CD4-positive, alpha-beta T cell (primary cell): ENCODE results near the gene ZNF396. TPM values are rescaled to one million over a fixed set of nuclear protein-coding genes. Genes with fewer than 3 reads are reported as not detected.
A peak's percentile ranks its signal among the peaks of the same experiment; 100 is the strongest.

Experiments
- ATAC-seq: fragments of 200-7000 bp; cut with Tn5 transposase; one replicate; pipeline ENCODE4 v1.10.0; 2022; ENCODE audit warnings: mild to moderate bottlenecking; ENCODE audit not compliant: poor library complexity
- CTCF ChIA-PET: fragments of 350-600 bp; sonication (Branson Sonifier 250); formaldehyde crosslinking; loops from one replicate; lab custom pipeline; 2021; ENCODE audit warnings: antibody characterized with exemption, inconsistent platforms; lab: Charles Lee
- POLR2A ChIA-PET: fragments of 350-600 bp; sonication (Branson Sonifier 250); formaldehyde crosslinking; loops from one replicate; lab custom pipeline; 2021; ENCODE audit warnings: antibody characterized with exemption, inconsistent platforms; lab: Charles Lee
- DNase-seq, 14 experiments: peaks; one replicate each; pipeline ENCODE4 v3.0.0-alpha.2; 2013 to 2020; ENCODE audit warnings: mixed read lengths in 2 of 14
- H3K27ac ChIP-seq, 2 donors: one replicate each; pipeline versions ENCODE4 v1.5.1 to v1.7.0; 2013; ENCODE audit warnings: low read length in 2 of 2, low read depth in 1 of 2, mild to moderate bottlenecking in 1 of 2
- H3K27me3 ChIP-seq, 2 experiments: 1 replicate in 1 of 2; 2 replicates in 1 of 2; pipeline versions ENCODE4 v1.6.1 to v1.7.0; 2013; ENCODE audit warnings: low read length in 2 of 2, control low read depth in 1 of 2, mild to moderate bottlenecking in 1 of 2, moderate library complexity in 1 of 2; ENCODE audit not compliant: insufficient read depth in 2 of 2, control insufficient read depth in 1 of 2
- H3K36me3 ChIP-seq: one replicate; pipeline ENCODE4 v1.6.1; 2013; ENCODE audit warnings: low read length, control low read depth; ENCODE audit not compliant: insufficient read depth
- H3K4me1 ChIP-seq: one replicate; pipeline ENCODE4 v1.6.1; 2013; ENCODE audit warnings: low read length, control low read depth; ENCODE audit not compliant: insufficient read depth
- H3K4me3 ChIP-seq: one replicate; pipeline ENCODE4 v1.5.1; 2013; ENCODE audit warnings: mild to moderate bottlenecking, low read length, moderate library complexity
- H3K9me3 ChIP-seq, 2 experiments: 1 replicate in 1 of 2; 2 replicates in 1 of 2; pipeline versions ENCODE4 v1.6.1 to v1.7.0; 2013; ENCODE audit warnings: low read length in 2 of 2, mild to moderate bottlenecking in 2 of 2, control low read depth in 1 of 2, moderate library complexity in 1 of 2; ENCODE audit not compliant: control insufficient read depth in 1 of 2, insufficient read depth in 1 of 2
- H3K27ac Mint-ChIP-seq: one replicate; pipeline ENCODE4 v1.8.0; 2020; ENCODE audit warnings: mixed read lengths
- H3K27me3 Mint-ChIP-seq: one replicate; pipeline ENCODE4 v1.8.0; 2021; ENCODE audit warnings: mixed read lengths
- H3K36me3 Mint-ChIP-seq: one replicate; pipeline ENCODE4 v1.8.0; 2021; ENCODE audit warnings: low read depth, mixed read lengths
- H3K4me1 Mint-ChIP-seq: one replicate; pipeline ENCODE4 v1.8.0; 2021; ENCODE audit warnings: low read depth, mixed read lengths
- H3K4me3 Mint-ChIP-seq: one replicate; pipeline ENCODE4 v1.8.0; 2020; ENCODE audit warnings: mild to moderate bottlenecking, mixed read lengths
- H3K9me3 Mint-ChIP-seq: one replicate; pipeline ENCODE4 v1.8.0; 2020; ENCODE audit warnings: mixed read lengths
- intact Hi-C, 2 experiments: fragments of 100-400 bp; cut with DNase I in 1 of 2; cut with micrococcal nuclease in 1 of 2; formaldehyde crosslinking; loops; one replicate each; pipeline versions ENCODE4 v1.15.1 to v1.9.0; 2023 to 2025; cut with DNase I, micrococcal nuclease
- total RNA-seq, 174 experiments: library from RNA in 2 of 174; stranded (reverse) in 2 of 174; gene quantifications; one replicate each; pipeline ENCODE4 v1.2.3 and lab custom pipeline; 2021 to 2026
- TF ChIP-seq, protein P1 (sequence below): fragments of 200-600 bp; IDR thresholded peaks from one replicate; pipeline ENCODE4 v1.8.0; 2022; ENCODE audit warnings: antibody characterized with exemption, mild to moderate bottlenecking

Gene ZNF396
- total RNA-seq, 2 experiments from 2014 or later = 0.25 to 0.28 TPM

DNA sequence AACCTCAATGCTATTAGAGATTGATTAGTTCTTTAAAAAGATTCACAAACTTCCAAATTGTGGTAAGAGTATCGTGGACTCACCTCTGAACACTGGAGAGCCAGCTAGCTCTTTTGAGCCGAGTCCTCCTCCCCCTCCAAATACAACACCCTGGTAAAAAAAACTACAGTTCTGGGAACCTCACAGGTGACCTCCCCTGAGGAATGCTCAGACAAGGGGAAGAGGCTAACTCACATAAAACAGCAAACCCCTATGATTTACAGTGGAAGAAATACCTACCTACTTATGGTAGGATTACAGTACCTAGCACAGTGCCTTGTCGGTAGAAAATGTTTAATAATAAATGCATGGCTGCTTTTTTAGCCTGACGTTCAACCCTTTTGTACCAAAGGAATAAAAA, 41.3 kb downstream of the ZNF396 start:
- Histone ChIP-seq H3K27ac (no peak overlapping the region), H3K9me3 (no peaks in the 10 kb centered on the region), H3K4me1 (peaks cover 6% of the 10 kb centered on the region), H3K4me3 (no peak overlapping the region), H3K36me3 (peaks cover 92% of the 10 kb centered on the region), H3K27me3 (no peaks in the 10 kb centered on the region)
- H3K36me3 Mint-ChIP-seq = no peaks in the 10 kb centered on the region
- ATAC-seq (no peak), DNase-seq (no peak)
- TF ChIP-seq, protein P1, sequence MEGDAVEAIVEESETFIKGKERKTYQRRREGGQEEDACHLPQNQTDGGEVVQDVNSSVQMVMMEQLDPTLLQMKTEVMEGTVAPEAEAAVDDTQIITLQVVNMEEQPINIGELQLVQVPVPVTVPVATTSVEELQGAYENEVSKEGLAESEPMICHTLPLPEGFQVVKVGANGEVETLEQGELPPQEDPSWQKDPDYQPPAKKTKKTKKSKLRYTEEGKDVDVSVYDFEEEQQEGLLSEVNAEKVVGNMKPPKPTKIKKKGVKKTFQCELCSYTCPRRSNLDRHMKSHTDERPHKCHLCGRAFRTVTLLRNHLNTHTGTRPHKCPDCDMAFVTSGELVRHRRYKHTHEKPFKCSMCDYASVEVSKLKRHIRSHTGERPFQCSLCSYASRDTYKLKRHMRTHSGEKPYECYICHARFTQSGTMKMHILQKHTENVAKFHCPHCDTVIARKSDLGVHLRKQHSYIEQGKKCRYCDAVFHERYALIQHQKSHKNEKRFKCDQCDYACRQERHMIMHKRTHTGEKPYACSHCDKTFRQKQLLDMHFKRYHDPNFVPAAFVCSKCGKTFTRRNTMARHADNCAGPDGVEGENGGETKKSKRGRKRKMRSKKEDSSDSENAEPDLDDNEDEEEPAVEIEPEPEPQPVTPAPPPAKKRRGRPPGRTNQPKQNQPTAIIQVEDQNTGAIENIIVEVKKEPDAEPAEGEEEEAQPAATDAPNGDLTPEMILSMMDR = no peak
- H3K4me3 Mint-ChIP-seq = no peak overlapping the region
- intact Hi-C loops = no loop called here
- H3K27me3 Mint-ChIP-seq = no peaks in the 10 kb centered on the region
- peak overlapping the region; percentile 16 for H3K27ac Mint-ChIP-seq
- CTCF ChIA-PET = interaction anchor here (1.0 kb wide), 1 partner anchor 12 kb away, joined by 3 read pairs; no protein-coding TSS in a partner anchor
- peaks cover 61% of the 10 kb centered on the region for H3K4me1 Mint-ChIP-seq
- POLR2A ChIA-PET = no interaction called here
- H3K9me3 Mint-ChIP-seq = no peaks in the 10 kb centered on the region

DNA sequence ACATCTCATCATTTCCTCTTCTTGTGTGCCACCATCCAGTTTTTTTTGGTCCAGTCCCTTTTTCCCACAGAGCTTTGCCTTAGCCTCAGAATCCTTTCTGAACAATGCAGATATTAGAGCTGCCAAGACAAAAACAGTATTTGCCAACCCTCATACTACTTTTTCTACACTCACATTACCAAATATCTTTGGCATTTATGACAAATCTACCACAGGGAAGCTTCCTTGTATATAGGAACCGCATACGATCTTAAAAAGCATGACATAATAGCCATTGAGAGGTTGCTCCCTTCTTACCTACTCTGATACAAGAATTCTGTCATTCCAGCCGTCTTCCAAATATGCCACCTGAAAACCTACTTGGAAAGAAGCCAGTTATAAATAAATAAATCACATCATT, 42.3 kb downstream of the ZNF396 start:
- H3K4me1 Mint-ChIP-seq = peaks cover 50% of the 10 kb centered on the region
- no peaks in the 10 kb centered on the region for H3K27me3 ChIP-seq
- H3K27me3 Mint-ChIP-seq = no peaks in the 10 kb centered on the region
- ATAC-seq (no peak), DNase-seq (no peak)
- ChIA-PET POLR2A (interaction anchor here (0.7 kb wide), 1 partner anchor 161 kb away, joined by 3 read pairs; no protein-coding TSS in a partner anchor), CTCF (interaction anchor here (1.0 kb wide), 2 partner anchors 13 to 52 kb away, joined by 3 read pairs; no protein-coding TSS in a partner anchor)
- TF ChIP-seq, protein P1 = no peak
- no peaks in the 10 kb centered on the region for H3K4me1 ChIP-seq
- peak overlapping the region; percentile 9 for H3K27ac Mint-ChIP-seq
- peaks cover 82% of the 10 kb centered on the region for H3K36me3 ChIP-seq
- no peak overlapping the region for H3K4me3 Mint-ChIP-seq
- no peaks in the 10 kb centered on the region for H3K9me3 Mint-ChIP-seq
- H3K4me3 ChIP-seq = no peak overlapping the region
- no peak overlapping the region for H3K27ac ChIP-seq
- intact Hi-C loops = no loop called here
- no peaks in the 10 kb centered on the region for H3K36me3 Mint-ChIP-seq
- H3K9me3 ChIP-seq = no peaks in the 10 kb centered on the region

DNA sequence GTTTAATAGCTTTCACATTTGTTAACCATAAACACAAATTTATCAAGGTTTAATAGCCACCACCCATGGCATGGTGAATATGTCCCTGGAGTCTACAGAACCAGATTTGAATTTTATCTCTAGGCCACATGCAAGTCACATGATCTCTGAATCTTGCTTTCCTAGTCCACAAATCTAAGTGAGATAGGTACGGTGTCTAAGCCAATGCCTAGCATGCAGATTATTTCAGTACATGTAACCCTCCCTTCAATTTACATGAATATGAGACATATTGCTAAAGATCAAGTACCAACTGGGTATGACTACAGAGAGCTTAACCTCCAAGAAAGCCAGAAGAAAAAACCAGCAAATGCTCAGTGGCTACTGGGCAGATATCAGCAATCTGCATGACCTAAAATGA, 42.9 kb downstream of the ZNF396 start:
- DNase-seq (no peak), ATAC-seq (no peak)
- Mint-ChIP-seq H3K4me1 (peaks cover 44% of the 10 kb centered on the region), H3K27ac (peak overlapping the region; percentile 9), H3K36me3 (no peaks in the 10 kb centered on the region), H3K9me3 (no peaks in the 10 kb centered on the region), H3K4me3 (no peak overlapping the region), H3K27me3 (no peaks in the 10 kb centered on the region)
- Histone ChIP-seq H3K36me3 (peaks cover 76% of the 10 kb centered on the region), H3K27ac (no peak overlapping the region), H3K4me1 (no peaks in the 10 kb centered on the region), H3K4me3 (no peak overlapping the region), H3K9me3 (no peaks in the 10 kb centered on the region), H3K27me3 (no peaks in the 10 kb centered on the region)
- ChIA-PET CTCF (interaction anchor here (1.0 kb wide), 1 partner anchor 52 kb away, joined by 3 read pairs; no protein-coding TSS in a partner anchor), POLR2A (no interaction called here)
- TF ChIP-seq, protein P1 = no peak
- intact Hi-C loops = no loop called here
